B cell (primary cell): Measurements from ENCODE around the gene ACOX3.

Experiments
- CTCF ChIP-seq: fragments of 200-600 bp; IDR thresholded peaks from one replicate; pipeline ENCODE4 v1.8.0; 2022; ENCODE audit warnings: antibody characterized with exemption, mild to moderate bottlenecking
- EZH2 ChIP-seq: IDR thresholded peaks from 2 replicates; pipeline ENCODE4 v1.6.1; 2012; ENCODE audit warnings: borderline replicate concordance, low read depth, mild to moderate bottlenecking, moderate library complexity, low read length; ENCODE audit not compliant: insufficient read depth, poor library complexity, severe bottlenecking

- no peak for TF ChIP-seq CTCF
- TF ChIP-seq EZH2: no peak
These were observed 75.2 kb downstream of the ACOX3 start for GRCh38 chr4:8365353-8365752.
